OCI-LY3 (cell line): Measurements from ENCODE around the gene FBXO36.

Experiments used
- EZH2phosphoT487 ChIP-seq: fragments of 200-600 bp; shearing (Covaris generic); IDR thresholded peaks from 2 replicates; pipeline ENCODE4 v1.6.1; 2018; ENCODE audit warnings: antibody characterized with exemption, mixed run types, low read depth
- TF ChIP-seq, protein P1 (sequence below): fragments of 200-600, 300-600 bp; sonication (generic); IDR thresholded peaks from 2 replicates; pipeline ENCODE4 v1.5.1; 2014; ENCODE audit warnings: antibody characterized with exemption, low read length, low read depth

DNA sequence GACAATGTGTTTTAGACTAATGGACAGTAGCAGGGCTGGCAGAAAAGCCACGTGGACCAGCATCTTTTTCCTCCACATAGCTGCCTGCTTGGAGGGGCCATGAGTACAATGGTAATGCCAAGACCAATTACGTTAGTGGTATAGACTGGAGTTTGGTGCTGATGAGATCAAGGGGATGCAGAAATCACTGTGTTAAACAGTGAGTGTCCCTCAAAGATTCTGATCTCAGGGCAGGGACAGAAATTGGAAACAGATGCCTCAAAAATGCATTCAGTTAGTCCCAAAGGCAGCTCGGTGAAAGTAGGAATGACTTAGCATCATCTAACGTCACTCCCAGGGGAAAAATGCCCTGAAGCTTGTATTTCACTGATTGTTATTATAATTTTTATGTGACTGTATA, 74.0 kb downstream of the FBXO36 start:
- TF ChIP-seq, protein P1, sequence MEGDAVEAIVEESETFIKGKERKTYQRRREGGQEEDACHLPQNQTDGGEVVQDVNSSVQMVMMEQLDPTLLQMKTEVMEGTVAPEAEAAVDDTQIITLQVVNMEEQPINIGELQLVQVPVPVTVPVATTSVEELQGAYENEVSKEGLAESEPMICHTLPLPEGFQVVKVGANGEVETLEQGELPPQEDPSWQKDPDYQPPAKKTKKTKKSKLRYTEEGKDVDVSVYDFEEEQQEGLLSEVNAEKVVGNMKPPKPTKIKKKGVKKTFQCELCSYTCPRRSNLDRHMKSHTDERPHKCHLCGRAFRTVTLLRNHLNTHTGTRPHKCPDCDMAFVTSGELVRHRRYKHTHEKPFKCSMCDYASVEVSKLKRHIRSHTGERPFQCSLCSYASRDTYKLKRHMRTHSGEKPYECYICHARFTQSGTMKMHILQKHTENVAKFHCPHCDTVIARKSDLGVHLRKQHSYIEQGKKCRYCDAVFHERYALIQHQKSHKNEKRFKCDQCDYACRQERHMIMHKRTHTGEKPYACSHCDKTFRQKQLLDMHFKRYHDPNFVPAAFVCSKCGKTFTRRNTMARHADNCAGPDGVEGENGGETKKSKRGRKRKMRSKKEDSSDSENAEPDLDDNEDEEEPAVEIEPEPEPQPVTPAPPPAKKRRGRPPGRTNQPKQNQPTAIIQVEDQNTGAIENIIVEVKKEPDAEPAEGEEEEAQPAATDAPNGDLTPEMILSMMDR, result no peak
- TF ChIP-seq EZH2phosphoT487, result no peak
